Fibroblast of villous mesenchyme (primary cell): ENCODE data around the gene NEDD1. TPM values are rescaled to one million over a fixed set of nuclear protein-coding genes. Genes with fewer than 3 reads are reported as not detected.

ENCODE experiments used
- DNase-seq: peaks from one replicate; pipeline ENCODE4 v3.0.0-alpha.2; 2010; ENCODE audit warnings: low read depth
- H3K4me3 ChIP-seq: 2 replicates; pipeline ENCODE4 v1.5.1; 2011; ENCODE audit warnings: low read depth, mild to moderate bottlenecking, low read length
- total RNA-seq: library from RNA; depleted of rRNA; stranded (reverse); fragments of >200 nt; gene quantifications from 2 replicates; pipeline ENCODE4 v1.2.3, GENCODE V29; 2012
- TF ChIP-seq, protein P1 (sequence below): IDR thresholded peaks from 2 replicates; pipeline ENCODE4 v1.5.1; 2012; ENCODE audit warnings: low read depth, mild to moderate bottlenecking, low read length; ENCODE audit not compliant: insufficient read depth

Gene NEDD1
- total RNA-seq, 1 donor = 46.2 TPM

DNA sequence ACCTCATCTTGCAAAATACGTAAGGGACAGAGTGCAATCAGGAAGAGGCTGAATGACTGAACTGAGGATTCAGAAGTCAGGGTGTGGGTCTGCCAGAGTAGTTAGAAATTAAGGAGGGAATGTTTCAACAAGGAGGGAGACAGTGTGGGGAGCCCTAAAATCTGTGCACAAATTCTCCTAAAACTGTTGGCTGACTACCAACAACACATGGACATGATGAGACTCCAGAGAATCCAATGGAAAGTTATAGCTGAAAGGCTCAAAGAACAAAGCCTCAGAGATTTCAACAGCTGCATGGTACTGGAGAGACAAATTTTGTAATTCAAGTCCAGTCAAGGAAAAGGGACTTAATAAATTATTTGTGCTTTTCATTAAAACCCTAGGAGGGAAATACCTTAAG lies 36.1 kb upstream of the NEDD1 start:
- TF ChIP-seq, protein P1, sequence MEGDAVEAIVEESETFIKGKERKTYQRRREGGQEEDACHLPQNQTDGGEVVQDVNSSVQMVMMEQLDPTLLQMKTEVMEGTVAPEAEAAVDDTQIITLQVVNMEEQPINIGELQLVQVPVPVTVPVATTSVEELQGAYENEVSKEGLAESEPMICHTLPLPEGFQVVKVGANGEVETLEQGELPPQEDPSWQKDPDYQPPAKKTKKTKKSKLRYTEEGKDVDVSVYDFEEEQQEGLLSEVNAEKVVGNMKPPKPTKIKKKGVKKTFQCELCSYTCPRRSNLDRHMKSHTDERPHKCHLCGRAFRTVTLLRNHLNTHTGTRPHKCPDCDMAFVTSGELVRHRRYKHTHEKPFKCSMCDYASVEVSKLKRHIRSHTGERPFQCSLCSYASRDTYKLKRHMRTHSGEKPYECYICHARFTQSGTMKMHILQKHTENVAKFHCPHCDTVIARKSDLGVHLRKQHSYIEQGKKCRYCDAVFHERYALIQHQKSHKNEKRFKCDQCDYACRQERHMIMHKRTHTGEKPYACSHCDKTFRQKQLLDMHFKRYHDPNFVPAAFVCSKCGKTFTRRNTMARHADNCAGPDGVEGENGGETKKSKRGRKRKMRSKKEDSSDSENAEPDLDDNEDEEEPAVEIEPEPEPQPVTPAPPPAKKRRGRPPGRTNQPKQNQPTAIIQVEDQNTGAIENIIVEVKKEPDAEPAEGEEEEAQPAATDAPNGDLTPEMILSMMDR = no peak
- DNase-seq = no peak
- H3K4me3 ChIP-seq = no peak overlapping the region

DNA sequence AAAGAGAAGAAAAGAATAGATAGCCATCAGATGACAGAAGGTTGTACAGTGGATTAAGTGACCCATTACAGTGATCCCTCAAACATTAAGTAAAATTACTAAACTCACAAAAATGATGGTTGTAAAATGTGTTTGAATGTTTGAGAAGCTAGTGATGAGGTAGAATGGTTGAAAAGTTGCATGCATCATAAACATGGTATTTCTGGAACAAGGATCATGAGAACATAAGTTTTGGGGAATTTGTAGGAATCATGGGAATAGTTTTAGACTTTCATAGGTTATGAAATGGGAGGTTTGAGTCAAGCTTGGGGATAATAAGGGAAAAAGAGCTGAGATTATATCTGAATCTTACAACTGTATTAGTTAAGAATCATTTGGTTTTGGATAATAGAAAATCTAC lies 34.1 kb upstream of the NEDD1 start:
- no peak overlapping the region for H3K4me3 ChIP-seq
- TF ChIP-seq, protein P1 = no peak
- DNase-seq = no peak

DNA sequence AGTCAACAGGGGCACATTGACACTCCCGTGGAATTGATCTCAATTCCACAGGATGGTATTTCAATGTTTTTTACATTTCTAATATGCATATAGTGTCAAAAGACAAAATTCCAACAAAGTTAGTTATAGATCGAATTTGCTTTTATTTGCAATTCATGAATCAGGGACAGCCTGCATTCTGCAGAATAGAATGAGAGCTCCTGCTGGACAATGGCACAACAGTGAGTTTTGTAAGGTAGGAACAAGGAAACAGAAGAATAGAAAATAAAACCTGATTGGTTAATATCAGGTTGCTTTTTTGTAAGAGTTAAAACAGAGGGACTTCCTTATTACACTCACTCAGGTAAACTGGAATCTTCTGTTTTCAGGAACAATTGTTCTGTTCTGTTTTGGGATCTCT lies 32.8 kb upstream of the NEDD1 start:
- TF ChIP-seq, protein P1 = no peak
- DNase-seq = no peak
- no peak overlapping the region for H3K4me3 ChIP-seq

DNA sequence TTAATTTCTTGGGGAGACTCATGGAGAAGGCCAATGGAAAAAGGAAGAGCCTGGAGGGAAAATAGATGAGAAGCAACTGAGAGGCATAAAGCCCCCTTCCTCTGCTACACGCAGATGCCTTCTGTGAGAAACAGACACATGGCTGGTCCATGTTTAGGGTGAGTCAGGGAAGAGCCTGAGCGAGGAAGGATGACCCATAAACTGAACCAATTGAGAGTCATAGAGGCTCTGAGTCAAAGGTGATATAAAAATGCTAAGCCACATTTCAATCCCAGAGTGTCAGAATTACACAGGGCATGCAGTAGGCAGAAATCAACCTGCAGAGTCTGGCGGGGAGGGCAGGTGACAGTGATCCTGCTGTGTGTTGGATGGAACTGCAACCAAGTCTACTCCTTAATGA lies 30.1 kb upstream of the NEDD1 start:
- TF ChIP-seq, protein P1 = no peak
- no peak overlapping the region for H3K4me3 ChIP-seq
- no peak for DNase-seq

DNA sequence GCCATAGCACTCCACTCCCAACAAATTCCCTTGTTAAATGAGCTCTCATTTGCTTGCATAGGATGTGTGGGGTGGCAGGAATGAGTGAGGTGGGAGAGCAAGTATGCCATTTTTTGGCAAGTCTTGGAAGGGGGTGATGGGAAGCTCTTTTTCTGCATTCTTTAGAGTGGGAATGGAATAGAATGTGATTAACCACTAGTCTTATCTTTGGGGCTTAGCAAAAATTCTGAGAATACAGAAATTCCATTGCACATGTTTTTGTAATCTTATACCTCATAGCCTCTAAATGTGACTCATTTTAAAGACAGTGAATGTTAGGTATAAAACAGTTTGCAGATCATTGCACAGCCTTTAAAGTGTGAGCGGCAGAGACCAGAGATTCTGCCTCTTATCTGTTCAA lies 28.4 kb upstream of the NEDD1 start:
- TF ChIP-seq, protein P1 = no peak
- H3K4me3 ChIP-seq = no peak overlapping the region
- peak; percentile 6 for DNase-seq

DNA sequence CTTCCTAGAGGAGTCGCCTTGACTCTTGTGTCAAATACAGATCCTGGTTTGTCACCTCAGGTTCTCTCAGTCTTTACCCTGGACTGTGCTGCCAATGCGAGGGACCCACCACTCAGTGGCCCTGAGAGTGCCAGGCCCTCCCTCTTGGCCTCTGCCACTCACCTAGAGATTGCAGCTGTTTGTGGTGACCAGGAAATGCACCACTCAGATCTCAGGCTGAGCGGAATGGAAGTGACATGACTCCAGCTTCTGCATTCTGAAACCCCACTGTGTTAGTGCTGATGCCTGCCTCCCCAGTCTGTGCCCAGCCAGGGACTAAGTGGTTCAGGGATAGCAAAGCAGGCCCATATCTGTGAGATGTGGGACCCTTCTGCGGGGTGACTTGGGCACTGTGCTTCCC lies 27.8 kb upstream of the NEDD1 start:
- no peak for DNase-seq
- H3K4me3 ChIP-seq = no peak overlapping the region

DNA sequence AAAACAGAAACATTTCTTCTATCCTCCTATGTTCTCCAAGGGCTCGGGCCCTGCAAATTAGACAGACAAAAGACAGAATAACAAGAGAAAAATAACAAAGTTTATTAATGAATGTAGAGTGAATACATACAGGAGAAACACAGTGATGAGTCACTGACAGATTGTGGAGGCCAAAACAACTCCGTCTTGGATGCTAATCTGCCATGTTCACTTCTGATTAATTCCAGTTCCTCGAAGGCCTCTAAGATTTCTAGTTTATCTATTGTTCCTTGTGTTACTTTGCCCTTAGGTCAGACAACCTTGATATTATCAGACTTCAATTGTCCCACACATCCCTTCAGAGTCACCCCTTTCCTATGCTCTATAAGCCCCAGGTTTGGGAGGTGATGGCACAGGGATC lies 26.8 kb upstream of the NEDD1 start:
- TF ChIP-seq, protein P1 = no peak
- H3K4me3 ChIP-seq = no peak overlapping the region
- DNase-seq = no peak

More for the DNA sequence above, 27.8 kb upstream of the NEDD1 start:
- TF ChIP-seq, protein P1 = no peak
